GM19468 (cell line): Measurements from ENCODE around the gene ATP7B.

Experiments
- ATAC-seq: cut with Tn5 transposase; IDR thresholded peaks from one replicate; pipeline ENCODE4 v1.9.1; 2021; ENCODE audit warnings: mild to moderate bottlenecking, moderate library complexity, moderate number of reproducible peaks; ENCODE audit not compliant: unreplicated experiment; ENCODE audit errors: extremely low read depth

ATP7B gene

GRCh38 chr13:51955281-51955771 lies 55.9 kb downstream of the ATP7B start:
- no peak for ATAC-seq

- ATAC-seq: no peak
Observed at GRCh38 chr13:51953347-51954195, 57.7 kb downstream of the ATP7B start.

GRCh38 chr13:51950722-51951121 lies 60.5 kb downstream of the ATP7B start:
- ATAC-seq: no peak

- no peak for ATAC-seq
Observed at GRCh38 chr13:51946163-51946669, 65.0 kb downstream of the ATP7B start.

DNA sequence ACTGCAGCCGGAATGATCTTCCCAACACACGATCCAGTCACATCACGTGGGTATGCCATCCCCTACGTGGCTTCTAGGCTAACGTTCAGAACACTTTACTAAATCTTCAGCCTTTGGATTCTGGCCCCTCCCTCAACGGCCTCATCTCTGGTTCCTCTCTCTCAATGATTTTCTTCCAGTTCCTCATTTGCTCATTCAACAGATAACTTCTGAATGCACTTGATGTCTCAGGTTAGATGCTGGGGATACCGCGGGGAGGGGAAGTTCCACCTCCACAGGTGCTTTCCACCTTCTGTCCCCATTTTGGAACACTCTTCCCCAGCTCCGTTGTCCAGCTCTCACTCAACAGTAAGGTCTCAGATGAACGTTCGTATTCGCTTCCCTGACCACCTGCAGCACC lies 66.1 kb downstream of the ATP7B start:
- no peak for ATAC-seq

DNA sequence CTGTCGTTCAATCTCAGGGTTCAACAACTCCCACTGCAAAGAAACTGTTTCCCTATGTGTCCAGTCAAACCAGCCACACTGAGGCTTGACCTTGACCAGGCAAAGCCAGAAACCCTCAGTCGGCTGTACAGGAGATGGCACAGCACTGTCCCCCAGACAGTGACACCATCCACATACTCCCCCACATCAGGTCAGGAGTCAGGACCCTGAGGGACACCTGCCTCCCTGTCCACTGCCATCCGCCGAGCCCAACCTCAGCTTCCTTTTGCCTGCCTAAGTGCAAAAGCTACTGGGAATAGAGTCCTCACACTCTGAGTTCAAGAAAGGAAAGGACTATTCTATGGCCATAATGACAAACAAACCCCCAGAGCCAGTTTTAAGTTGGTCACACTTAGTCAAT lies 66.8 kb downstream of the ATP7B start:
- no peak for ATAC-seq

- ATAC-seq: no peak
Observed at GRCh38 chr13:51943721-51944120, 67.5 kb downstream of the ATP7B start.

DNA sequence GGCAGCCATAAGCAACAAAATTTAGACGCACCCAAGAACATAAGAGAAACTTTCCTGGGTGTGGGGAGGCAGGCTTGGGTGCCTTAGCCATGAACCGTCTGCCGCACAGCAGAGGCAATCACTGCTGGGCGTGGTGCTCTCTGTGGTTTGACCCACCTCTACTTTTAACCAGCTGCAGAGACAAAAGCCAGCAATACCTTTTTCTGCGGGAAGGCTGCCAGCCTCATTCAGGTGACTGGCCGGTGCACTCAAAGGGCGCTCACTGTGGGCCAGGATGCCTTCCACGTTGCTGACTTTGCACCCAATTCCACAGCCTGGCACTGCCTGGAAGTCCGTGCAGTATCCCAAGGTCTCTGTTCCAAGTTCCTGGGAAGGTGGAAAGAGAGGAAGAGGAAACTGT lies 69.1 kb downstream of the ATP7B start:
- ATAC-seq: no peak

GRCh38 chr13:51938454-51938853 lies 72.8 kb downstream of the ATP7B start:
- no peak for ATAC-seq

GRCh38 chr13:51937320-51938290 lies 73.6 kb downstream of the ATP7B start:
- ATAC-seq: no peak

- ATAC-seq: no peak
Observed at GRCh38 chr13:51935326-51936171, 75.7 kb downstream of the ATP7B start.

GRCh38 chr13:51934461-51935087 lies 76.7 kb downstream of the ATP7B start:
- ATAC-seq: no peak

GRCh38 chr13:51933466-51934058 lies 77.7 kb downstream of the ATP7B start:
- no peak for ATAC-seq

- no peak for ATAC-seq
Observed at GRCh38 chr13:51932231-51932630, 79.0 kb downstream of the ATP7B start.

GRCh38 chr13:51931606-51932005 lies 79.6 kb downstream of the ATP7B start:
- ATAC-seq: no peak

DNA sequence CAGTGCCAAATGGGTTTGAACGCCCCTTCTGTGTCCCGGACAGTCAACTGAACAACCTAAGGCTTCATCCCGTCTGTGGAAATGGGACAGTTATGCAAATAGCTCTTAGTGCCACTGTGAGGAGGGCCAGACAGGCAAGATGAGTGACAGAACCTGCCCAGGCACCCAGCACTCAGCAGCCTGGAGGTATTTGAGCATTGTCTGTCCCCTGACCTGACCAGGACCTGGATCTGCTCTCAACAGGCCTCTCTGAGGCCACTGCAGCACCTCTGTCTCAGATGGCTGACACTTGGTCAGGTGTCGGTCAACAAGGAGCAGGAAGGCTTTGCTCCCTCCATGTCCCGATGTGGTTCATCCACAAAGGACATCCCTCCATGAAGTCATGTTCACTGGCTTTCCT lies 81.6 kb downstream of the ATP7B start:
- ATAC-seq: no peak

GRCh38 chr13:51928231-51928630 lies 83.0 kb downstream of the ATP7B start:
- no peak for ATAC-seq

GRCh38 chr13:51927129-51927528 lies 84.1 kb downstream of the ATP7B start:
- no peak for ATAC-seq

DNA sequence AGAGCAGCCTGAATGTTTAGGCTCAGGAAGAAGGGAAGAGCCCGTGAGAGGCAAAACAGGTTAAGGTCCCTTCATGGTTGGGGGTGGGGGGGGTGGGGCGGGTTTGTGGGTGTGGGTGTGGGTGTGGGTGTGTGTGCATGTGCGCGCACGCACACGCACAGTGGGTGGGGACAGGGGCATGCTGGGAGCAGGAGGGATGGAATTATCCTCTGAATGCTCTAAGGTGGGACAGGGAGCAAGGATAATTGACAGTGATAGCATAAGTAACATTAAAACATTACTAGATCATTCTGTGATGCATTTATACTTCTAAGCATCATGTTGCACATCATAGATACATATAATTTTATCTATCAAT lies 84.7 kb downstream of the ATP7B start:
- no peak for ATAC-seq
